ENCODE results near the gene ZNF689.
"Not testable (repeated sequence)": the region's sequence is repeated elsewhere in the genome, so short reads cannot be mapped to it uniquely, and the experiment has no call there.

Gene ZNF689

GRCh38 chr16:30609926-30610839 is at the start of gene ZNF689:
Gene ZNF689 (minus strand): TSS chr16:30610389. CDS start chr16:30610041, 348 bp downstream.
- DNase-seq (ENCODE audit: low spot score) = peak; percentile 99

GRCh38 chr16:30658731-30659506 is 48.7 kb upstream of the ZNF689 start:
- no peak for DNase-seq (ENCODE audit: low spot score)

DNA sequence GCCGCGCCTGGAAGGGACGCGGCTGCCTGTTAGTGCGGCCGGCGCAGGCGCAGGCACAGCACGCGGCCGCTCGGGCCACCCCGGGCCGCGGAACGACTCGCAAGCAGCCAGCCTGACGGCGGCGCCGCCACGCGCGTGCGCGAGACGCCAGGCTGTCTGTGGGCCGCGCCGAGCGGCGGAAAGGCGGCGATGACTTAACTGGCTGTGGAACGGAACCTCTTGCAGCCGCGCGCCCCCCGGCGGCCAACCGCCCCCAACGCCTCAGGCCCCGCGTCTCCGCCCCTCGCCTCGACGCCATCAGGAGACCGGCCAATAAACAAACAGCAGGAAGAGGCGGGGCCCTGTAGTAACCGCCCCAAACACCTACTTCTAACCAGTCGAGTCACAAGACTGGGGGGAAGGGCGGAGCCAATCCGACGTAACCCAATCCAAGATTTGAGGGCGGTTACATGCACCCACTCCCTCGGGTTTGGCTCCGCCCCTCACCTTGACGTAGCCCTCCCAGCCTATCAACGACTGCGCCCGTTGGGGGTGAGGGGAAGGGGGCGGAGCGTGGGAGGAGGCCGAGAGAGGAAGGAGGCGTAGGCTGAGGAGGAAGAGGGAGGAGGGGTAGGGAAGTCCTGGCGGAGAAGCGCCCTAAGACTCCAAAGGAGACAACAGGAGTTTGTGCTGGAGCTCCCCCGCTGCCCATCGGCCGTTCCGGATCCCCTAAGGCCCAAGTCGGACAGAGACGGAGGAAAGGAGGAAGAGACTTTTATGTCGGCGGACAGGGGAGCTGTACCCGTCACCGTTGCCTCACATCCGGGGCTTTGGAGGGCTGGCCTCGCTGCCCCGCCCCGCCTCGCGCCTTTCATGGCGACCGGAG is 47.9 kb upstream of the ZNF689 start, which contains the start of gene FBRS:
Gene FBRS, plus strand, starts transcription at position 566 of the 865 bp plus-strand sequence. CDS start 1,088 bp downstream, outside the sequence.
- DNase-seq (ENCODE audit: low spot score) = peak; percentile 99

GRCh38 chr16:30656974-30657865 is 47.0 kb upstream of the ZNF689 start:
- DNase-seq (ENCODE audit: low spot score) = no peak

DNA sequence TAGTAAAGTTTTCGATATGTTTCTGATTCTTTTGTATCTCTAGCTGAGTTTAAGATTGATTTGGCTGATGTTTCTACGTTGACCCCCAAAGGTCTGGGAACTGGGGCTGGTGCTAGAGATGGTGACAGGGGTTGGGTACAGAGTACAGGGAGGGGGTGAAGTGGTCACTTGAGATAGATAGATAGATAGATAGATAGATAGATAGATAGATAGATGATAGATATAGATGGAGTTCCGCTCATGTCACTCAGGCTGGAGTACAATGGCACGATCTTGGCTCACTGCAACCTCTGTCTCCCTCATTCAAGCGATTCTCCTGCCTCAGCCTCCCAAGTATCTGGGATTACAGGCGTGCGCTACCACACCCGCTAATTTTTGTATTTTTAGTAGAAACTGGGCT is 46.2 kb upstream of the ZNF689 start:
- no peak for DNase-seq (ENCODE audit: low spot score)

DNA sequence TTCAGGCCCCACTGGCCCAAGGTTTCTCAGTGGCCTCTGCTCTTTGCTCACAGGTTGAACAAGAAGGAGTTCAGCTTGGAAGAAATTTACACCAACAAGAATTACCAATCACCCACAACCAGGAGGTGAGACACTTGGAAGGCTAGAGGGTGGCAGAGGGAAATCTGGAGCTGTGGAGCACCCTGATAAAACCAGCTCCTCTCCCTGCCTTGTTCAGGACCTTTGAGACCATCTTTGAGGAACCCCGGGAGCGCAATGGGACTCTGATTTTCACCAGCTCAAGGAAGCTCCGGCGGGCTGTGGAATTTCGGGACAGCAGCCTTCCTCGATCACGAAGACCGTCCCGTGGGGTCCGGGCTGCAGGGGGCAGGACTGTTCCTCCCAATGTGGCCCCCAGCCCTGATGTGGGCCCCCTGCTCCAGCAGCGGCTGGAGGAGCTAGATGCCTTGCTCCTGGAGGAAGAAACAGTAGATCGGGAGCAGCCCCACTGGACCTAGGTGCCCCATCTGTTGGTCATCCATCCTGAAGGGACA is 45.7 kb upstream of the ZNF689 start:
- no peak for DNase-seq (ENCODE audit: low spot score)

GRCh38 chr16:30654856-30655255 is 44.7 kb upstream of the ZNF689 start:
- DNase-seq (ENCODE audit: low spot score) = no peak

GRCh38 chr16:30652718-30653117 is 42.5 kb upstream of the ZNF689 start:
- no peak for DNase-seq (ENCODE audit: low spot score)

DNA sequence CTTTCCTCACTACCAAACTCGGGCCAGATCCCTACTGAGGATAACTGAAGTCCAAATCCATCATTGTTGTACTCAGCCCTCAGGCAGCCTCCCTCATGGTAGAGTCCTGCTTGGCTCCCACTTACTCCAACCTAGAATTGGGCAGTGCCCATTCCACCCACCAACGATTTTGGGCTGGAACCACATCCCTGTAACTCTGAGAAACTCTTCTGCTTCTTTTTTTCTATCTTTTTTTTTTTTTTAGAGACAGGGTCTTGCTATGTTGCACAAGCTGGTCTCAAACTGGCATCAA is 41.8 kb upstream of the ZNF689 start:
- no peak for DNase-seq (ENCODE audit: low spot score)

- peak; percentile 25 for DNase-seq (ENCODE audit: low spot score)
Measured at GRCh38 chr16:30651124-30652004, 41.2 kb upstream of the ZNF689 start.

DNA sequence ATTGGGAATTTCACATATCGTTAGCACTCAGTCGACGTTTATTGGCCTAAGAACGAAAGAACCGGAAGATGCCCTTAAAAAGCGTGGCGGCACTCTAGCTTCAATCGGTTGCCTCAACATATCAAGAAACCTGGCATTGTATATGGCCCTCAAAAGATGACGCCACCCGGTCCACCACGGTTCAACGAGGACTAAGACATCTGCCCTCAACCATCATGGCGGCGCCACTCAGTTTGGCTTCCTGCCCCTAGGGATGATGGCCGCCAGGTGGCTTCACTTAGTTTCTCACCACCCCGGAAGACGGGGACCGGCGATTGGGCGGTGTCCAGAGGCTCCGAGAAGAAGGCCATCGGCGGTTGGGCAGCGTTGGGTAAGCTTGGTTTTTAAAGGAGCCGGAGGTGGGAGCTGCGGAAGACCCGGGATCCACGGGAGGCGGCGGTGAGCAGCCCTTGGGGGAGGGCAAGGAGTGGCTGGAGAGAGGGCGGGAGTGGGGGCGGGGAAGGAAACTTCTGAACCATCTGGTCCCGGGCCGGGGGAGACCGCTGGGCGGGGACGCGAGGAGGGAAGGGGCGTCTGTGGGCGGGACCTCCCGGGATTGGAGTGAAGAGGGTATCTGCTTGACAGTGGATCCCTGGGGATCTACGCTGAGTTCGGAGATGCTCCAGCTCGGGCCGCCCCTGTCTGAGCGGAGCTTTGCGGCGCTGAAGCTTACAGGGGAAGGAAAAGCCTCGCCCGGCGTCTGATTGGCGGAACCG is 40.4 kb upstream of the ZNF689 start, which contains the start of gene PRR14:
Gene PRR14, plus strand, starts transcription at position 592 of the 755 bp plus-strand sequence. CDS start 686 bp downstream, outside the sequence.
- DNase-seq (ENCODE audit: low spot score) = peak; percentile 89

DNA sequence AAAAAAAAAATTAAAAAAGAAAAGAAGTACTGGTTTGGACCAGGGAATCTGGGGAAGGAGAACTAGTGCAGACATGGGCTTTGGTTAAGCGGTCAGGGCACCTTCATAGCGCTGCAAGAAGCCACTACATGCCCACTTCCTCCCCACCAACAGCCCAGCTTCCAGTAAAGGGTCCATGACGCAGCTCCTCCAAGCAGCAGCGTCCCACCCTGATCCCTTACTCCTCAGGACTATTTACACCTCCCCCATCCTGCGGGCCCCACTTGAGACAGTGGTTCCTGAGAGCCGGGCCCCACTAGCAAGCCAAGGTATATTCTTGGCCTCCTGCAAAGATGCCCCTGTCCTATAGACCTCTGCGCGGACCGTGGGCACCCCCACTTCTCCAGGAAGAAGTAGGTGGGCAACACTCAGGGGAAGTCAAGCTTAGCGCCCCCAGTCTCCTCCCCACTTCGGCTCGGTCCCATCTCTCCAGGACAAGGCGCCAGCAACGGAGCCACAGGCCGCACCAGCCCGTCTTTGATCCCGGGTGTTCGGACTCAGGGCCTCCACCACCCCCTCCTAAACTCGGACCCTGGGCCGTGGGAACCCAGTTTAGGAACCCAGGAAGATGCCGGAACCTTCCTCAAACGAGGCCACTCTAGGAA is 39.7 kb upstream of the ZNF689 start:
- DNase-seq (ENCODE audit: low spot score) = no peak

DNA sequence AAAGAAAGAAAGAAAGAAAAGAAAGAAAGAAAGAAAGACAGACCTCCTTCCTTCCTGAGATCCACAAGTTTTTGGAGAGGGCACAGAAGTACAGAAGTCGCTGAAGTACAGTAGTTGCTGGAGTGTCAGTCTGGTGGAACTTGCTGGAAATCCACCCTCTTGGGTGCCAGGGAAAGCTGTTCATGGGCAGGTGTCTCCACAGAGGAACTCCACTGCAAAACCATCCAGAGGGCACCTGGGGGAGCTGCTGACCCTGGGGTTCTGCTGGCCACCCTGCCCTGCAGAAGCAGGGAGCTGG is 37.0 kb upstream of the ZNF689 start:
- no peak for DNase-seq (ENCODE audit: low spot score)

GRCh38 chr16:30645727-30646126 is 35.5 kb upstream of the ZNF689 start:
- DNase-seq (ENCODE audit: low spot score) = no peak

DNA sequence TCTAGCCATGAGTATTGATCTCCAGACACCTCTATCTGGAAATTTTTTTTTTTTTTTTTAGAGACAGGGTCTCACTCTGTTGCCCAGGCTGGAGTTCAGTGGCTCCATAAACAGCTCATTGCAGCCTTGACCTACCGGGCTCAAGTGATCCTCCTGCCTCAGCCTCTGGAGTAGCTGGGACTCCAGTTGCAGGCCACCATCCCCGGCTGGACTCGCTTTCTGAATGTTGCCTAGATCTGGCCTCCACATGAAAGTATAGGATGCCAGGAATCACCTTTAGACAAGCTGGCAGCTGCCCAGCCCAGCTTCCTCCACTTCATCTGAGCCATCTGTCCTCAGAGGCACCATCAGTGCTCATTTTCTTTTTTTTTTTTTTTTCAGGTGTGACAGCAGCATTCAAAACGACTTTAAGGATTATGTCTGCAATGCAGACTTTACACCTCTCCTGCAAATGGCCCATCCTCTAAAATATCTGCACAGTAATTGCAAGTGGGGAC is 34.2 kb upstream of the ZNF689 start:
- DNase-seq (ENCODE audit: low spot score) = no peak

DNA sequence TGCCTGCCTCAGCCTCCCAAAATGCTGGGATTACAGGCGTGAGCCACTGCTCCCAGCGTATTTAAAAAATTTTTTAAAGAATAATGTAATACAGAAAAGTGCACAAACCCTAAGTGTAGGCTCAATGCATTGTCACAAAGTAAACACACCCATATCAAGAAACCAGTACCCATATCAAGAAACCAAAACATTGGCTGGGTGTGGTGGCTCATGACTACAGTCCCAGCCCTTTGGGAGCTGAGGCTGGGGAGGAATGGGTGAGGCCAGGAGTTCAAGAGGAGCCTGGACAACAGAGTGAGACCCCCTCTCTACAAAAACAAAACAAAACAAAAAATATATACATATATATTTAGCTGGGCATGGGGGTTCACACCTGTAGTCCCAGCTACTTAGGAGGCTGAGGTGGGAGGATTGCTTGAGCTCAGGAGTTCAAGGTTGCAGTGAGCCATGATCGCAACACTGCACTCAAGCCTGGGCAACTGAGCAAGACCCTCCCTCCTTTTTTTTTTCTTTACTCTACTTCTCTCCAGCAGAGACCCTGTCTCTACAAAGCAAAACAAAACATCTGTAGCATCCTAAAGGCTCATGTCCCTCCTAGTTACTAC is 31.3 kb upstream of the ZNF689 start:
- DNase-seq (ENCODE audit: low spot score) = no peak

- peak; percentile 20 for DNase-seq (ENCODE audit: low spot score)
Measured at GRCh38 chr16:30637944-30638343, 27.8 kb upstream of the ZNF689 start.

- not testable (repeated sequence) for DNase-seq (ENCODE audit: low spot score)
Measured at GRCh38 chr16:30637139-30637538, 26.9 kb upstream of the ZNF689 start.

All from COLO829 (cell line).